ENCODE measurements around the gene GXYLT1. TPM values are rescaled to one million over a fixed set of nuclear protein-coding genes. Genes with fewer than 3 reads are reported as not detected.

GXYLT1 gene
- total RNA-seq, 2 donors from 2014 or later = 9.3 to 11.1 TPM

DNA sequence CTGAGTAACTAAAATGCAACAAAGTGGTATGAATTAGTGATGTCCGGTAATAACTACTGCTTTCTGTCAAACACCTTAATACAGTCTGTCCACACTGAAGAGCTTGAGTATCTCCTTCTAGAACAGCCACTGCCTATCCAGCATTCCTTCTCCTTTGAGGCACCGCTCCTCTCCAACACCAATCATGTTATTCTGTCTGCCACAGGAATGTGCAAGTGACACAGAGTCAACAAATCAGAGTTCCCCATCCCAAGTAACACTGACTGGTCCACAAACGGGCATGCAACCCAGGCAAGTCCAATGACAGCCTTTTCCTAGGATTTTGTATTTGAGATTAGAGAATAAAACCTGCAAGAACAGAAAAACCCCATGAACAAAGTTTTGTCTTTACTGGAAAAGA is 3.8 kb downstream of the GXYLT1 start:
- DNase-seq = no peak
- Histone ChIP-seq H3K9me3 (no peaks in the 10 kb centered on the region), H3K27me3 (no peaks in the 10 kb centered on the region), H3K4me1 (no peaks in the 10 kb centered on the region), H3K4me3 (no peak overlapping the region), H3K9ac (ENCODE audit: low read depth in 2 of 2, low read length in 2 of 2) (no peak overlapping the region), H3K27ac (no peak overlapping the region), H3K36me3 (no peaks in the 10 kb centered on the region)
- intact Hi-C loops (cut with DNase I) = loop anchor here (10.0 kb wide), 1 partner anchor 94 kb away; the partner anchor contains the start of gene YAF2
- TF ChIP-seq, protein P1, sequence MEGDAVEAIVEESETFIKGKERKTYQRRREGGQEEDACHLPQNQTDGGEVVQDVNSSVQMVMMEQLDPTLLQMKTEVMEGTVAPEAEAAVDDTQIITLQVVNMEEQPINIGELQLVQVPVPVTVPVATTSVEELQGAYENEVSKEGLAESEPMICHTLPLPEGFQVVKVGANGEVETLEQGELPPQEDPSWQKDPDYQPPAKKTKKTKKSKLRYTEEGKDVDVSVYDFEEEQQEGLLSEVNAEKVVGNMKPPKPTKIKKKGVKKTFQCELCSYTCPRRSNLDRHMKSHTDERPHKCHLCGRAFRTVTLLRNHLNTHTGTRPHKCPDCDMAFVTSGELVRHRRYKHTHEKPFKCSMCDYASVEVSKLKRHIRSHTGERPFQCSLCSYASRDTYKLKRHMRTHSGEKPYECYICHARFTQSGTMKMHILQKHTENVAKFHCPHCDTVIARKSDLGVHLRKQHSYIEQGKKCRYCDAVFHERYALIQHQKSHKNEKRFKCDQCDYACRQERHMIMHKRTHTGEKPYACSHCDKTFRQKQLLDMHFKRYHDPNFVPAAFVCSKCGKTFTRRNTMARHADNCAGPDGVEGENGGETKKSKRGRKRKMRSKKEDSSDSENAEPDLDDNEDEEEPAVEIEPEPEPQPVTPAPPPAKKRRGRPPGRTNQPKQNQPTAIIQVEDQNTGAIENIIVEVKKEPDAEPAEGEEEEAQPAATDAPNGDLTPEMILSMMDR (IDR thresholded peaks at IDR 0.05) = no peak

DNA sequence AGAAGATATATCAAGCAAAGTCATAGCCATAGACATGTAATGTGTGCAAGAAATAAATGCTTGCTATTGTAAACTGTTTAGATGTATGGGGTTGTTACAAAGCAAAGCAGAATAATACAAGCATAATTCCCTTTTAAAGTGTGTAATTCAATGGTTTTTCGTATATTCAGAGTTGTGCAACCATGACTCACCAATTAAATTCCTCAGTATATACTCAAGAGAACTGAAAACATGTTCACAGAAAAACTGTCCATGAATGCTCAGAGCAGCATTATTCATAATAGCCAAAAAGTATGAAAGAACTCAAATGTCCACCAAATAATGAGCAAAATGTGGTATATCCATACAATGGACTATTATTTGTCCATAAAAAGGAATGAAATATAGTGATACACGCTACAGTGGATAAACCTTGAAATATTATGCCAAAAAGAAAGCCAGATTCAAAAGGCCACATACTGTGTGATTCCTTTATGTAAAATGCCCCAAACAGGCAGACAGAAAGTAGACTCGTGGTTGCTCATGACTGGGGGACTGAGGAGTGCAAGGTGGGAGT is 9.3 kb downstream of the GXYLT1 start:
- no peak overlapping the region for H3K4me3 ChIP-seq
- no peaks in the 10 kb centered on the region for H3K36me3 ChIP-seq
- no peak overlapping the region for H3K27ac ChIP-seq
- TF ChIP-seq, protein P1 (IDR thresholded peaks at IDR 0.05) = no peak
- no peaks in the 10 kb centered on the region for H3K27me3 ChIP-seq
- intact Hi-C loops (cut with DNase I) = no loop called here
- no peak for DNase-seq
- H3K9ac ChIP-seq (ENCODE audit: low read depth in 2 of 2, low read length in 2 of 2) = no peak overlapping the region
- no peaks in the 10 kb centered on the region for H3K4me1 ChIP-seq
- no peaks in the 10 kb centered on the region for H3K9me3 ChIP-seq

DNA sequence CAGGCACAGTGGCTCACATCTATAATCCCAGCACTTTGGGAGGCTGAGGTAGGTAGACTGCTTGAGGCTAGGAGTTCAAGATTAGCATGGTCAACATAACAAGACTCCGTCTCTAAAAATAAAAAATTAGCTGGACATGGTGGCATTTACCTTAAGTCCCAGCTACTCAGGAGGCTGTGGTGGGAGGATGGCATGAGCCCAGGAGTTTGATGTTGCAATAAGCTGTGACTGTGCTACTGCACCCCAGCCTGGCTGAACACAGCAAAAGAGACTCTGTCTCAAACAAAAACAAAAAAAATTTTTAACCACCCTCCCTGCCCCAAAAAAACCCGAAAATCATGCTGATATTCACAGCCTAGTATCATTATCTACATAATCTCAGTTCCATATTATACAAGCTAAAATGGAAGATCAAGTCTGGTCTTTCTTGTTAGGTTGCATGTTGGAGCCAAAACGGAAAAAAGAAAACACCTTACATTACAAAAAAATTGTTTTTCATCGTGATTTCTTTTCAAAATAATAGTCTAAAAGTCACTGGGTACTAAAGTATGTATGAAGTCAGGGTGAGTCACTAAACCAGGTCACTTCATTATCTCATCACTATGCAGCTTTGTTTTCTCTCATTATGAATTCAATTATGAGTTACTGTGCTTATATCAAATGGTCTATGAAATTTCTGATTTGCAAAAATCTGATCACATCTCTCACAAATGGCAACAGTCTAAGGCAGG is 13.8 kb downstream of the GXYLT1 start:
- H3K27ac ChIP-seq = no peak overlapping the region
- no peaks in the 10 kb centered on the region for H3K4me1 ChIP-seq
- TF ChIP-seq, protein P1 (IDR thresholded peaks at IDR 0.05) = no peak
- H3K9me3 ChIP-seq = no peaks in the 10 kb centered on the region
- no peak overlapping the region for H3K4me3 ChIP-seq
- DNase-seq = no peak
- H3K36me3 ChIP-seq = no peaks in the 10 kb centered on the region
- no peaks in the 10 kb centered on the region for H3K27me3 ChIP-seq
- intact Hi-C loops (cut with DNase I) = loop anchor here (5.0 kb wide), 1 partner anchor 201 kb away; no protein-coding TSS in a partner anchor
- H3K9ac ChIP-seq (ENCODE audit: low read depth in 2 of 2, low read length in 2 of 2) = no peak overlapping the region

DNA sequence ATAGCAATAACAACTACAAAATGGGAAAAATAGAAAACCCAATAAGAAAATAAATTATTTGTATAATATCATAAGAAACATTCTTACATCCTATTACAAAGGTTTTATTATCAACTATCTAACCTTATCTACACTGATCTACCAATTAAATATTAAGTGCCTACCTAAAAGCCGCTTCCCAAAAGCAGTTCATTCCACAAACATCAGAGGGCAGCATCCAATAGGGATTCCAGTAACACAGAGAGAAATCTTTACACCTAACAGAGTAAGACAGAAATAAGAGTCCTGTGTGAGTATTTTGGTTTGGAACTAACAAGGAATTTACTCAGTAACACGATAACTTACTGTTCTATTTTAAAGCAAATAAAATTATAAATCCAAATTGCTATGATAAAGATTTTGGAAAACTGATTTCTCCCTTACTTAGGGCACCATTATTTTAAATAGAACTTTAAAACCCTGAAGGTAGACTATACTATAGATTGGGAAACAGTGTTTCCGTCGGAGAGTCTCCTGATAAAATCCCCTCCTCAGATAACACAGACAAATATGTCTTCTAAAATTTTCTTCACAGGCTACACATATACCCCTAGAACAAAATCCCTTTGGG is 15.0 kb downstream of the GXYLT1 start:
- Histone ChIP-seq H3K36me3 (no peaks in the 10 kb centered on the region), H3K9me3 (no peaks in the 10 kb centered on the region), H3K4me3 (no peak overlapping the region), H3K4me1 (no peaks in the 10 kb centered on the region), H3K27me3 (no peaks in the 10 kb centered on the region), H3K27ac (no peak overlapping the region), H3K9ac (ENCODE audit: low read depth in 2 of 2, low read length in 2 of 2) (no peak overlapping the region)
- TF ChIP-seq, protein P1 (IDR thresholded peaks at IDR 0.05) = peak; percentile 70
- peak; percentile 28 for DNase-seq
- intact Hi-C loops (cut with DNase I) = loop anchor here (5.0 kb wide), 1 partner anchor 203 kb away; no protein-coding TSS in a partner anchor

DNA sequence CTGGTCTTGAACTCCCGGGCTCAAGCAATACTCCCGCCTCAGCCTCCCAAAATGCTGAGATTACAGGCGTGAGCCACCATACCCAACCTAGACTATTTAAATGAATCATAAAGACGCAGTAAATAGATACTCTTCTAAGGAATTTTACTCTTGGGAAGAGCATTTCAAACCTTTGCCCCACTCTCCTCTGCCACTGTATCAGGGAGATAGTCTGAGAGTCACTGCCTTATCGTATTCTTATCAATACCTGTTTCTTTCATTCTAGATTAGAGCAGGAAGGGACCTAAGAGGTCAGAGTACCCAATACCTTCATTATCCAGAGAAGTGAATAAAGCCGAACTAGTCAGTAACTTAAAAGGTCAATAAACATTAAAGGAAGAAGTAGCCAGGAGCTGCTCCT is 15.8 kb downstream of the GXYLT1 start:
- TF ChIP-seq, protein P1 (IDR thresholded peaks at IDR 0.05) = no peak
- Histone ChIP-seq H3K27ac (no peak overlapping the region), H3K9me3 (no peaks in the 10 kb centered on the region), H3K4me1 (no peaks in the 10 kb centered on the region), H3K36me3 (no peaks in the 10 kb centered on the region), H3K9ac (ENCODE audit: low read depth in 2 of 2, low read length in 2 of 2) (no peak overlapping the region), H3K27me3 (no peaks in the 10 kb centered on the region), H3K4me3 (no peak overlapping the region)
- intact Hi-C loops (cut with DNase I) = no loop called here
- no peak for DNase-seq

Data from colonic mucosa (tissue), 4 donors.